DOHH2 (cell line): ENCODE data around the gene SH2D3A.

Source experiments
- CTCF ChIP-seq: fragments of 200-600 bp; sonication (generic); IDR thresholded peaks from one replicate; pipeline ENCODE4 v1.5.1; 2014; ENCODE audit warnings: antibody characterized with exemption, mild to moderate bottlenecking, low read depth, low read length; ENCODE audit not compliant: poor library complexity, severe bottlenecking
- EZH2phosphoT487 ChIP-seq: fragments of 200-600 bp; sonication (generic); IDR thresholded peaks from 2 replicates; pipeline ENCODE4 v1.6.1; 2017; ENCODE audit warnings: borderline replicate concordance, mild to moderate bottlenecking, antibody characterized with exemption, low read length, moderate library complexity, mixed read lengths

DNA sequence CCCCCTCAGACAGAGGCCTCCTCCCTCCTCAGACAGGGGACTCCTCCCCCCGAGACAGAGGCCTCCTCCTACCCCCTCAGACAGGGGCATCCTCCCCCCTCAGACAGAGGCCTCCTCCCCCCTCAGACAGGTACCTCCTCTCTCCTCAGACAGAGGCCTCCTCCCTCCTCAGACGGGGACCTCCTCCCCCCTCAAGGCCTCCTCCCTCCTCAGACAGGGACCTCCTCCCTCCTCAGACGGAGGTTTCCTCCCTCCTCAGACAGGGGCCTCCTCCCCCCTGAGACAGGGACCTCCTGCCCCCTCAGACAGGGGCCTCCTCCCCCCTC is 60.6 kb downstream of the SH2D3A start:
- TF ChIP-seq CTCF (no peak), EZH2phosphoT487 (no peak)
